Stomach (tissue), 4 donors: ENCODE data around the gene TGOLN2.

Source experiments
- POLR2A ChIP-seq, 4 donors: fragments of 450-650 bp; IDR thresholded peaks; one replicate each; pipeline ENCODE4 v1.6.1; 2016; ENCODE audit warnings: antibody characterized with exemption in 4 of 4, control low read depth in 2 of 4, mild to moderate bottlenecking in 1 of 4, moderate library complexity in 1 of 4
- TF ChIP-seq, protein P1 (sequence below), 7 experiments: fragments of 450-650 bp in 4 of 7; fragments of 200-600 bp in 3 of 7; sonication (generic) in 3 of 7; IDR thresholded peaks; one replicate each; pipeline ENCODE4 v1.5.1; 2016 to 2019; ENCODE audit warnings: antibody characterized with exemption in 7 of 7, control low read depth in 2 of 7, mild to moderate bottlenecking in 1 of 7

- TF ChIP-seq, protein P1, sequence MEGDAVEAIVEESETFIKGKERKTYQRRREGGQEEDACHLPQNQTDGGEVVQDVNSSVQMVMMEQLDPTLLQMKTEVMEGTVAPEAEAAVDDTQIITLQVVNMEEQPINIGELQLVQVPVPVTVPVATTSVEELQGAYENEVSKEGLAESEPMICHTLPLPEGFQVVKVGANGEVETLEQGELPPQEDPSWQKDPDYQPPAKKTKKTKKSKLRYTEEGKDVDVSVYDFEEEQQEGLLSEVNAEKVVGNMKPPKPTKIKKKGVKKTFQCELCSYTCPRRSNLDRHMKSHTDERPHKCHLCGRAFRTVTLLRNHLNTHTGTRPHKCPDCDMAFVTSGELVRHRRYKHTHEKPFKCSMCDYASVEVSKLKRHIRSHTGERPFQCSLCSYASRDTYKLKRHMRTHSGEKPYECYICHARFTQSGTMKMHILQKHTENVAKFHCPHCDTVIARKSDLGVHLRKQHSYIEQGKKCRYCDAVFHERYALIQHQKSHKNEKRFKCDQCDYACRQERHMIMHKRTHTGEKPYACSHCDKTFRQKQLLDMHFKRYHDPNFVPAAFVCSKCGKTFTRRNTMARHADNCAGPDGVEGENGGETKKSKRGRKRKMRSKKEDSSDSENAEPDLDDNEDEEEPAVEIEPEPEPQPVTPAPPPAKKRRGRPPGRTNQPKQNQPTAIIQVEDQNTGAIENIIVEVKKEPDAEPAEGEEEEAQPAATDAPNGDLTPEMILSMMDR (IDR thresholded peaks at IDR 0.05) = no peak
- no peak for TF ChIP-seq POLR2A (IDR thresholded peaks at IDR 0.05)
Measured at GRCh38 chr2:85276571-85277118, 51.1 kb downstream of the TGOLN2 start.
